ENCODE results near the gene CD7. TPM values are rescaled to one million over a fixed set of nuclear protein-coding genes. Genes with fewer than 3 reads are reported as not detected.
A peak's percentile ranks its signal among the peaks of the same experiment; 100 is the strongest.

CD7 gene
- total and polyA plus RNA-seq, 9 of the 15 experiments (the other 6 are each of a cell fraction or from before 2014, with no cell fraction given) = 0.21 to 0.35 TPM; not detected in 7

- POLR2A ChIA-PET = no interaction called here
- no peak for ATAC-seq
- Histone ChIP-seq H3K4me2 (ENCODE audit: insufficient read depth, low read length) (peak overlapping the region; percentile 79), H3K9me1 (ENCODE audit: control insufficient read depth, insufficient read depth, low read length) (no peaks in the 10 kb centered on the region), H3K36me3 (ENCODE audit: control insufficient read depth, insufficient read depth, low read length) (no peaks in the 10 kb centered on the region; the same call in 2 of the 3 replicates), H4K20me1 (replicated peaks; ENCODE audit: control insufficient read depth, insufficient read depth, low read length) (no peaks in the 10 kb centered on the region), H3K9me3 (replicated peaks; ENCODE audit: control insufficient read depth, insufficient read depth, low read depth, low read length) (no peaks in the 10 kb centered on the region), H2AFZ (ENCODE audit: low read depth, low read length) (peak overlapping the region; percentile 96), H3K27me3 (ENCODE audit: control insufficient read depth in 2 of 2, insufficient read depth in 2 of 2, low read length in 2 of 2) (no peaks in the 10 kb centered on the region), H3K4me1 (replicated peaks in 1 of 2; ENCODE audit: control insufficient read depth in 2 of 2, insufficient read depth in 2 of 2, low read length in 2 of 2) (peaks cover 63 to 76% of the 10 kb centered on the region in 2 experiments), H3K9ac (ENCODE audit: insufficient read depth in 1 of 2, low read depth in 2 of 2, low read length in 2 of 2) (peak overlapping the region; percentile 48 to 87), H3K27ac (ENCODE audit: extremely low read depth, low read depth, low read length) (peak overlapping the region; percentile 67), H3K4me3 (peak overlapping the region; percentile 26; the same call in 1 of the 2 replicates), H3K79me2 (ENCODE audit: control insufficient read depth, insufficient read depth, low read length) (peaks cover 17% of the 10 kb centered on the region; the same call in 2 of the 3 replicates)
- FAIRE-seq = no peak
- BruUV-seq (replicated peaks) = no TSS peak
- DNase-seq (ENCODE audit: extremely low read depth in 1 of 4, low spot score in 3 of 4) = peak in 3 of 4 experiments; percentile 45 to 65 (median 59)
- 14% methylated on average over 19 of the region's 19 CpGs for WGBS (ENCODE audit: insufficient coverage, low coverage, missing lambda C conversion rate)
- in situ Hi-C loops (cut with MboI) (no loop called here), intact Hi-C loops (cut with micrococcal nuclease) (no loop called here)
- CTCF ChIA-PET (ENCODE audit: low intra/inter-chr PET ratio) = no interaction called here
- TF ChIP-seq PHF21A (IDR thresholded peaks at IDR 0.05; ENCODE audit: borderline replicate concordance, low read depth) = no peak
- 0 out of 2 replicates have a peak, but pooled peaks have one; percentile 53 for TF ChIP-seq CREM (IDR thresholded peaks at IDR 0.05; ENCODE audit: low read depth)
- no peak for TF ChIP-seq HNRNPUL1 (IDR thresholded peaks at IDR 0.05; ENCODE audit: low read length)
- no peak for TF ChIP-seq SRSF1 (IDR thresholded peaks at IDR 0.05; ENCODE audit: low read depth, low read length)
- no peak for TF ChIP-seq ZNF12 (CRISPR knock-in tag; IDR thresholded peaks at IDR 0.05)
- no peak for TF ChIP-seq TAF7 (tag; IDR thresholded peaks at IDR 0.05)
- TF ChIP-seq E2F1 (CRISPR knock-in tag; IDR thresholded peaks at IDR 0.05) = 0 out of 2 replicates have a peak, but pooled peaks have one; percentile 40
- peak; percentile 93 for TF ChIP-seq BHLHE40 (IDR thresholded peaks at IDR 0.05; ENCODE audit: low read length)
- TF ChIP-seq HDAC8 (tag; IDR thresholded peaks at IDR 0.05) = peak; percentile 15; the same call in 1 of the 2 replicates
- peak in 1 of 2 experiments; percentile 89; a peak in 2 of 4 replicates for TF ChIP-seq ZNF318 (IDR thresholded peaks at IDR 0.05; ENCODE audit: borderline replicate concordance in 1 of 2, low read depth in 1 of 2)
- peak in 1 of 2 experiments; percentile 31; a peak in 2 of 4 replicates for TF ChIP-seq MLLT1 (IDR thresholded peaks at IDR 0.05)
These were observed 20.1 kb downstream of the CD7 start for GRCh38 chr17:82297280-82297713.

Measured in K562 (cell line).